Chondrocyte (in vitro differentiated cells): Measurements from ENCODE around the gene FOXP3. TPM values are rescaled to one million over a fixed set of nuclear protein-coding genes. Genes with fewer than 3 reads are reported as not detected.
A peak's percentile ranks its signal among the peaks of the same experiment; 100 is the strongest.

Experiments used
- DNase-seq: peaks from one replicate; pipeline ENCODE4 v3.0.0; 2021; ENCODE audit warnings: mixed read lengths, low spot score
- H3K27ac Mint-ChIP-seq: one replicate; pipeline ENCODE4 v1.8.0; 2021; ENCODE audit warnings: mild to moderate bottlenecking, moderate library complexity, mixed read lengths; ENCODE audit not compliant: unreplicated experiment
- H3K27me3 Mint-ChIP-seq: 2 replicates; pipeline ENCODE4 v1.8.0; 2021; ENCODE audit warnings: low read depth, mixed read lengths
- H3K36me3 Mint-ChIP-seq: 2 replicates; pipeline ENCODE4 v1.8.0; 2021; ENCODE audit warnings: low read depth, mixed read lengths
- H3K4me1 Mint-ChIP-seq: 2 replicates; pipeline ENCODE4 v1.8.0; 2021; ENCODE audit warnings: low read depth, mild to moderate bottlenecking, mixed read lengths
- H3K4me3 Mint-ChIP-seq: one replicate; pipeline ENCODE4 v1.8.0; 2021; ENCODE audit warnings: mild to moderate bottlenecking, moderate library complexity, mixed read lengths; ENCODE audit not compliant: unreplicated experiment
- H3K9me3 Mint-ChIP-seq: 2 replicates; pipeline ENCODE4 v1.8.0; 2021; ENCODE audit warnings: low read depth, mixed read lengths
- total RNA-seq: library from RNA; stranded (reverse); gene quantifications from 3 replicates; pipeline ENCODE4 v1.2.1, GENCODE V29; 2021
- TF ChIP-seq, protein P1 (sequence below): fragments of 200-600 bp; sonication (generic); IDR thresholded peaks from 2 replicates; pipeline ENCODE4 v1.5.0; 2021; ENCODE audit warnings: antibody characterized with exemption, mild to moderate bottlenecking, moderate library complexity

Gene FOXP3
- total RNA-seq, 1 donor from 2014 or later, result 0.12 TPM

- H3K9me3 Mint-ChIP-seq, result peaks cover 2% of the 10 kb centered on the region
- no peaks in the 10 kb centered on the region for H3K4me1 Mint-ChIP-seq
Measured at GRCh38 chrX:49282647-49283011, 18.1 kb upstream of the FOXP3 start.

GRCh38 chrX:49278081-49278480, 13.6 kb upstream of the FOXP3 start:
- DNase-seq, result no peak
- peaks cover 3% of the 10 kb centered on the region for H3K36me3 Mint-ChIP-seq
- H3K27me3 Mint-ChIP-seq, result no peaks in the 10 kb centered on the region
- H3K9me3 Mint-ChIP-seq, result peaks cover 1% of the 10 kb centered on the region
- TF ChIP-seq, protein P1, sequence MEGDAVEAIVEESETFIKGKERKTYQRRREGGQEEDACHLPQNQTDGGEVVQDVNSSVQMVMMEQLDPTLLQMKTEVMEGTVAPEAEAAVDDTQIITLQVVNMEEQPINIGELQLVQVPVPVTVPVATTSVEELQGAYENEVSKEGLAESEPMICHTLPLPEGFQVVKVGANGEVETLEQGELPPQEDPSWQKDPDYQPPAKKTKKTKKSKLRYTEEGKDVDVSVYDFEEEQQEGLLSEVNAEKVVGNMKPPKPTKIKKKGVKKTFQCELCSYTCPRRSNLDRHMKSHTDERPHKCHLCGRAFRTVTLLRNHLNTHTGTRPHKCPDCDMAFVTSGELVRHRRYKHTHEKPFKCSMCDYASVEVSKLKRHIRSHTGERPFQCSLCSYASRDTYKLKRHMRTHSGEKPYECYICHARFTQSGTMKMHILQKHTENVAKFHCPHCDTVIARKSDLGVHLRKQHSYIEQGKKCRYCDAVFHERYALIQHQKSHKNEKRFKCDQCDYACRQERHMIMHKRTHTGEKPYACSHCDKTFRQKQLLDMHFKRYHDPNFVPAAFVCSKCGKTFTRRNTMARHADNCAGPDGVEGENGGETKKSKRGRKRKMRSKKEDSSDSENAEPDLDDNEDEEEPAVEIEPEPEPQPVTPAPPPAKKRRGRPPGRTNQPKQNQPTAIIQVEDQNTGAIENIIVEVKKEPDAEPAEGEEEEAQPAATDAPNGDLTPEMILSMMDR, result no peak
- H3K27ac Mint-ChIP-seq, result no peak overlapping the region
- no peak overlapping the region for H3K4me3 Mint-ChIP-seq
- H3K4me1 Mint-ChIP-seq, result peaks cover 1% of the 10 kb centered on the region

More at GRCh38 chrX:49282647-49283011, 18.1 kb upstream of the FOXP3 start:
- no peak for DNase-seq
- Mint-ChIP-seq H3K27ac (no peak overlapping the region), H3K4me3 (no peak overlapping the region), H3K27me3 (no peaks in the 10 kb centered on the region), H3K36me3 (peaks cover 3% of the 10 kb centered on the region)
- TF ChIP-seq, protein P1, result peak; percentile 51

DNA sequence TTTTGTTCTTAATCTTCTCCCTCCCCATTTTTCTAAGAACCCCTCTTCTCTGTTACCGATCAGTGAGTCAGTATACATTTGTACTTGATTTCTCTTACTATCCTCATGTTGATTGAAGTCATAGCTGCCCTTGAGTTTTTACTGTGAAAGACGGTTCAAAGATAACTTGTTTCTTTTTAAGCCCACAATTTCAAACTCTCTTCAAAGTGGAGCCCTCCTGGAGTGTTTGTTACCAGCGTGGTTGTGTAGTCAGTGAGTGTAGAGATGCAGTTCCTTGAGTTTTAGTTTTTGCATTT, 13.0 kb upstream of the FOXP3 start:
- peaks cover 1% of the 10 kb centered on the region for H3K36me3 Mint-ChIP-seq
- TF ChIP-seq, protein P1, result no peak

GRCh38 chrX:49276671-49277534, 12.4 kb upstream of the FOXP3 start:
- H3K9me3 Mint-ChIP-seq, result peaks cover 3% of the 10 kb centered on the region
- TF ChIP-seq, protein P1, result no peak
- peaks cover 7% of the 10 kb centered on the region for H3K4me1 Mint-ChIP-seq
- no peak overlapping the region for H3K27ac Mint-ChIP-seq
- no peaks in the 10 kb centered on the region for H3K36me3 Mint-ChIP-seq
- no peak overlapping the region for H3K4me3 Mint-ChIP-seq
- DNase-seq, result peak; percentile 54
- no peaks in the 10 kb centered on the region for H3K27me3 Mint-ChIP-seq

More for the DNA sequence above, 13.0 kb upstream of the FOXP3 start:
- H3K27me3 Mint-ChIP-seq, result no peaks in the 10 kb centered on the region
- no peak for DNase-seq
- H3K9me3 Mint-ChIP-seq, result peaks cover 3% of the 10 kb centered on the region
- H3K27ac Mint-ChIP-seq, result no peak overlapping the region
- no peak overlapping the region for H3K4me3 Mint-ChIP-seq
- H3K4me1 Mint-ChIP-seq, result peaks cover 5% of the 10 kb centered on the region

DNA sequence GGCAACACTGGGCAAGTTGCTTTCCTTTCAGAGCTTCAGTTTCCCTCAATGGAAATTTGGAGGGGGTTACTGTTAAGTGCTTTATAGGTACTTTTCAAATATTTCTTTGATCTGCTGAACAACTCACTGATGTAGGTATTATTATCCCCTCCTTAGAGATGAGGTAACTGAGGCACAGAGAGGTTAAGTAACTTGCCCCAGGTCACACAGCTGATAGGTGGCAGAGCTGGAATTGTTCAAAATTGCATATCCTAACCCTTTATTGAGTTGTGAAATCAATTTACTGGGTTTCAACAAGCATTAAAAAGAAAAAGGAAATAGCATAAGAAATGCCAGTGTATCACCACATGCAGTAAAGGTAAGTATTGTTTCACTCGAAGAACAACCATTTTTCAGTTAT, 11.7 kb upstream of the FOXP3 start:
- no peak overlapping the region for H3K27ac Mint-ChIP-seq
- peaks cover 3% of the 10 kb centered on the region for H3K9me3 Mint-ChIP-seq
- no peak overlapping the region for H3K4me3 Mint-ChIP-seq
- no peak for DNase-seq
- TF ChIP-seq, protein P1, result no peak
- H3K36me3 Mint-ChIP-seq, result no peaks in the 10 kb centered on the region
- no peaks in the 10 kb centered on the region for H3K27me3 Mint-ChIP-seq
- peaks cover 12% of the 10 kb centered on the region for H3K4me1 Mint-ChIP-seq
